SK-N-SH (cell line): ENCODE measurements around the gene LARP4. TPM values are rescaled to one million over a fixed set of nuclear protein-coding genes. Genes with fewer than 3 reads are reported as not detected.

Source experiments
- CTCF ChIA-PET: fragments of 300-600, 350-600 bp; formaldehyde crosslinking; extraction: SDS; loops from one replicate; lab custom pipeline; 2021; lab: Yijun Ruan, JAX
- POLR2A ChIA-PET: fragments of 350-600 bp; sonication (Branson Sonifier 250); formaldehyde crosslinking; extraction: SDS; loops from one replicate; lab custom pipeline; 2020; ENCODE audit warnings: antibody characterized with exemption, inconsistent platforms; lab: Yijun Ruan, JAX
- DNase-seq: peaks from one replicate; pipeline ENCODE4 v3.0.0; 2012
- H2AFZ ChIP-seq: fragments of 200-600 bp; sonication (generic); 2 replicates; pipeline ENCODE4 v1.8.1; 2016; ENCODE audit warnings: antibody characterized with exemption, mild to moderate bottlenecking, low read depth
- H3F3A ChIP-seq: fragments of 200-600 bp; sonication (generic); replicated peaks from 2 replicates; pipeline ENCODE3; 2016; ENCODE audit warnings: antibody characterized with exemption, mild to moderate bottlenecking; ENCODE audit not compliant: insufficient read depth
- H3K27ac ChIP-seq, 2 experiments: fragments of 200-500 bp in 1 of 2; fragments of 200-600 bp in 1 of 2; sonication (Bioruptor generic) in 1 of 2; sonication (generic), shearing (Covaris generic) in 1 of 2; 2 replicates each; pipeline versions ENCODE4 v1.5.1 to v1.6.1; 2014 to 2016; ENCODE audit warnings: low read depth in 2 of 2, inconsistent platforms in 1 of 2, low read length in 1 of 2, mild to moderate bottlenecking in 1 of 2, mixed read lengths in 1 of 2
- H3K27me3 ChIP-seq: fragments of 200-600 bp; sonication (generic), shearing (Covaris generic); 2 replicates; pipeline ENCODE4 v1.6.1; 2016; ENCODE audit warnings: mixed run types; ENCODE audit not compliant: insufficient read depth
- H3K36me3 ChIP-seq, 2 experiments: fragments of 200-500 bp in 1 of 2; fragments of 200-600 bp in 1 of 2; sonication (Bioruptor generic) in 1 of 2; sonication (generic) in 1 of 2; replicated peaks in 1 of 2; 2 replicates each; pipeline versions ENCODE3 to v1.5.1; 2014 to 2016; ENCODE audit warnings: low read length in 1 of 2, mild to moderate bottlenecking in 1 of 2; ENCODE audit not compliant: insufficient read depth in 2 of 2, control insufficient read depth in 1 of 2
- H3K4me1 ChIP-seq, 2 experiments: fragments of 200-500 bp in 1 of 2; fragments of 200-600 bp in 1 of 2; sonication (Bioruptor generic) in 1 of 2; sonication (generic), shearing (Covaris generic) in 1 of 2; 2 replicates each; pipeline versions ENCODE4 v1.5.1 to v1.6.1; 2014 to 2016; ENCODE audit warnings: low read depth in 1 of 2, low read length in 1 of 2, mixed run types in 1 of 2; ENCODE audit not compliant: insufficient read depth in 2 of 2, control insufficient read depth in 1 of 2
- H3K4me2 ChIP-seq: fragments of 200-600 bp; sonication (generic), shearing (Covaris generic); 2 replicates; pipeline ENCODE4 v1.6.1; 2017; ENCODE audit warnings: mixed run types
- H3K4me3 ChIP-seq, 2 experiments: fragments of 200-500 bp in 1 of 2; fragments of 200-600 bp in 1 of 2; sonication (Bioruptor generic) in 1 of 2; sonication (generic), shearing (Covaris generic) in 1 of 2; 2 replicates each; pipeline versions ENCODE4 v1.5.1 to v1.8.1; 2014 to 2016; ENCODE audit warnings: low read depth in 2 of 2, inconsistent platforms in 1 of 2, low read length in 1 of 2, mild to moderate bottlenecking in 1 of 2, mixed read lengths in 1 of 2, moderate library complexity in 1 of 2
- H3K79me2 ChIP-seq: fragments of 200-600 bp; sonication (generic); 2 replicates; pipeline ENCODE4 v1.8.1; 2017; ENCODE audit warnings: mild to moderate bottlenecking; ENCODE audit not compliant: insufficient read depth
- H3K9ac ChIP-seq: fragments of 200-600 bp; sonication (generic); 2 replicates; pipeline ENCODE4 v1.6.1; 2017; ENCODE audit warnings: mixed run types
- H3K9me2 ChIP-seq: fragments of 200-600 bp; sonication (generic); 2 replicates; pipeline ENCODE4 v1.6.1; 2017; ENCODE audit warnings: mixed run types
- H3K9me3 ChIP-seq: fragments of 200-600 bp; sonication (generic); 2 replicates; pipeline ENCODE4 v1.6.1; 2017; ENCODE audit warnings: mixed run types, mild to moderate bottlenecking, moderate library complexity
- H4K20me1 ChIP-seq: fragments of 200-600 bp; sonication (generic); 2 replicates; pipeline ENCODE4 v1.6.1; 2017; ENCODE audit warnings: mild to moderate bottlenecking, mixed run types; ENCODE audit not compliant: insufficient read depth
- CHD2 ChIP-seq: fragments of 150-350 bp; IDR thresholded peaks from 2 replicates; pipeline ENCODE4 v1.6.1; 2018; ENCODE audit warnings: low read length; ENCODE audit not compliant: partially characterized antibody
- ELF1 ChIP-seq: IDR thresholded peaks from 2 replicates; pipeline ENCODE4 v1.4.0; 2012
- EP300 ChIP-seq, 2 experiments: IDR thresholded peaks; 2 replicates each; pipeline versions ENCODE4 v1.4.0 to v1.6.1; 2012; ENCODE audit warnings: borderline replicate concordance in 1 of 2, low read depth in 1 of 2, low read length in 1 of 2
- EZH2phosphoT487 ChIP-seq: fragments of 200-600 bp; sonication (generic); IDR thresholded peaks from 2 replicates; pipeline ENCODE4 v1.6.1; 2017; ENCODE audit warnings: low read depth, mixed run types, mild to moderate bottlenecking, antibody characterized with exemption, moderate library complexity, borderline replicate concordance
- FOXJ3 ChIP-seq: sonication (generic); formaldehyde crosslinking; IDR thresholded peaks from 2 replicates; pipeline ENCODE4 v1.5.1; 2020; ENCODE audit warnings: mild to moderate bottlenecking, missing genetic modification reagents
- GATA2 ChIP-seq: sonication (generic); formaldehyde crosslinking; IDR thresholded peaks from 2 replicates; pipeline ENCODE4 v1.5.0; 2020; ENCODE audit warnings: mild to moderate bottlenecking, missing genetic modification reagents
- JUND ChIP-seq: IDR thresholded peaks from 2 replicates; pipeline ENCODE4 v1.4.0; 2012
- MAX ChIP-seq: IDR thresholded peaks from 2 replicates; pipeline ENCODE4 v1.4.0; 2012; ENCODE audit warnings: low read depth
- MEF2A ChIP-seq: IDR thresholded peaks from 2 replicates; pipeline ENCODE4 v1.4.0; 2012; ENCODE audit warnings: low read depth, borderline replicate concordance
- NRF1 ChIP-seq: IDR thresholded peaks from 2 replicates; pipeline ENCODE4 v1.6.1; 2012; ENCODE audit warnings: low read depth, mild to moderate bottlenecking, low read length
- POLR2AphosphoS5 ChIP-seq: IDR thresholded peaks from 2 replicates; pipeline ENCODE4 v1.6.1; 2012; ENCODE audit warnings: low read depth, low read length
- RCOR1 ChIP-seq: fragments of 150-350 bp; IDR thresholded peaks from 2 replicates; pipeline ENCODE4 v1.6.1; 2017; ENCODE audit warnings: antibody characterized with exemption, low read length
- RXRA ChIP-seq: IDR thresholded peaks from 2 replicates; pipeline ENCODE4 v1.4.0; 2012; ENCODE audit warnings: low read depth, mild to moderate bottlenecking, borderline replicate concordance
- SIN3A ChIP-seq: IDR thresholded peaks from 2 replicates; pipeline ENCODE4 v1.6.1; 2012; ENCODE audit warnings: low read depth, mild to moderate bottlenecking, low read length, moderate library complexity, borderline replicate concordance
- SMC3 ChIP-seq: IDR thresholded peaks from 2 replicates; pipeline ENCODE4 v1.6.1; 2012; ENCODE audit warnings: low read depth, low read length, improper control_type of control experiment
- TEAD4 ChIP-seq: IDR thresholded peaks from 2 replicates; pipeline ENCODE4 v1.4.0; 2012; ENCODE audit warnings: mild to moderate bottlenecking, borderline replicate concordance; ENCODE audit not compliant: insufficient read depth
- ZBTB33 ChIP-seq: IDR thresholded peaks from 2 replicates; pipeline ENCODE4 v1.4.0; 2012; ENCODE audit warnings: low read depth, borderline replicate concordance
- WGBS: methylation state at CpG from one replicate; pipeline ENCODE4 v1.1.6; 2017; ENCODE audit warnings: low lambda C conversion rate; 5-methylcytosine and 5-hydroxymethylcytosine counted together
- polyA plus RNA-seq, 3 experiments: library from polyadenylated mRNA; depleted of rRNA; stranded (reverse); fragments of >200 nt; gene quantifications; 2 replicates each; pipeline ENCODE4 v1.2.3, GENCODE V29; 2012
- TF ChIP-seq, protein P1 (sequence below): fragments of 150-350 bp; IDR thresholded peaks from 2 replicates; pipeline ENCODE4 v1.6.1; 2017; ENCODE audit warnings: antibody characterized with exemption, low read length, low read depth, borderline replicate concordance
- TF ChIP-seq, protein P2 (sequence below): IDR thresholded peaks from 2 replicates; pipeline ENCODE4 v1.4.0; 2012; ENCODE audit warnings: low read depth, borderline replicate concordance

LARP4 gene
- polyA plus RNA-seq, 1 of the 3 experiments (the other 2 are of a cell fraction) = 10.8 TPM

GRCh38 chr12:50523772-50524171, 123.1 kb downstream of the LARP4 start:
- no peak overlapping the region for H2AFZ ChIP-seq
- ChIA-PET CTCF (interaction anchor here (0.6 to 1.7 kb wide), 4 partner anchors 14 to 24 kb away, joined by 3 to 6 read pairs (median 4); partner anchors contain the start of gene DIP2B), POLR2A (no interaction called here)
- H3K27ac ChIP-seq = no peak overlapping the region
- TF ChIP-seq SMC3 = no peak
- TF ChIP-seq POLR2AphosphoS5 = no peak
- no peak for TF ChIP-seq JUND
- TF ChIP-seq EP300 (IDR thresholded peaks at IDR 0.05; ENCODE audit: borderline replicate concordance in 1 of 2, low read depth in 1 of 2, low read length in 1 of 2) = no peak
- TF ChIP-seq ELF1 = no peak
- no peak for TF ChIP-seq SIN3A
- no peak for TF ChIP-seq NRF1
- no peak for TF ChIP-seq FOXJ3
- TF ChIP-seq ZBTB33 = no peak
- TF ChIP-seq, protein P1, sequence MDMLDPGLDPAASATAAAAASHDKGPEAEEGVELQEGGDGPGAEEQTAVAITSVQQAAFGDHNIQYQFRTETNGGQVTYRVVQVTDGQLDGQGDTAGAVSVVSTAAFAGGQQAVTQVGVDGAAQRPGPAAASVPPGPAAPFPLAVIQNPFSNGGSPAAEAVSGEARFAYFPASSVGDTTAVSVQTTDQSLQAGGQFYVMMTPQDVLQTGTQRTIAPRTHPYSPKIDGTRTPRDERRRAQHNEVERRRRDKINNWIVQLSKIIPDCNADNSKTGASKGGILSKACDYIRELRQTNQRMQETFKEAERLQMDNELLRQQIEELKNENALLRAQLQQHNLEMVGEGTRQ = no peak
- TF ChIP-seq, protein P2, sequence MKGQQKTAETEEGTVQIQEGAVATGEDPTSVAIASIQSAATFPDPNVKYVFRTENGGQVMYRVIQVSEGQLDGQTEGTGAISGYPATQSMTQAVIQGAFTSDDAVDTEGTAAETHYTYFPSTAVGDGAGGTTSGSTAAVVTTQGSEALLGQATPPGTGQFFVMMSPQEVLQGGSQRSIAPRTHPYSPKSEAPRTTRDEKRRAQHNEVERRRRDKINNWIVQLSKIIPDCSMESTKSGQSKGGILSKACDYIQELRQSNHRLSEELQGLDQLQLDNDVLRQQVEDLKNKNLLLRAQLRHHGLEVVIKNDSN = no peak
- no peak for TF ChIP-seq MEF2A
- TF ChIP-seq RXRA = no peak
- no peak overlapping the region for H3K9ac ChIP-seq
- no peak for DNase-seq
- H3K4me3 ChIP-seq = no peak overlapping the region
- peaks cover 11% of the 10 kb centered on the region for H3F3A ChIP-seq
- no peaks in the 10 kb centered on the region for H3K36me3 ChIP-seq
- no peaks in the 10 kb centered on the region for H3K27me3 ChIP-seq
- no peaks in the 10 kb centered on the region for H4K20me1 ChIP-seq
- H3K4me2 ChIP-seq = no peak overlapping the region
- H3K9me3 ChIP-seq = no peaks in the 10 kb centered on the region
- 89% methylated on average over 1 of the region's 1 CpG for WGBS
- no peaks in the 10 kb centered on the region for H3K9me2 ChIP-seq
- peaks cover 0 to 10% of the 10 kb centered on the region in 2 experiments; a peak in 2 of 4 replicates for H3K4me1 ChIP-seq
- peaks cover 85% of the 10 kb centered on the region for H3K79me2 ChIP-seq

GRCh38 chr12:50524621-50525020, 123.9 kb downstream of the LARP4 start:
- peaks cover 5% of the 10 kb centered on the region for H3F3A ChIP-seq
- H3K4me1 ChIP-seq = peaks cover 0 to 10% of the 10 kb centered on the region in 2 experiments; a peak in 2 of 4 replicates
- ChIA-PET POLR2A (no interaction called here), CTCF (interaction anchor here (1.6 to 1.7 kb wide), 2 partner anchors 15 to 20 kb away, joined by 4 to 6 read pairs; partner anchors contain the start of gene DIP2B)
- H3K79me2 ChIP-seq = peaks cover 85% of the 10 kb centered on the region
- 85% methylated on average over 2 of the region's 2 CpGs for WGBS
- no peak overlapping the region for H3K4me2 ChIP-seq
- H3K4me3 ChIP-seq = no peak overlapping the region
- no peaks in the 10 kb centered on the region for H3K36me3 ChIP-seq
- H3K9me3 ChIP-seq = no peaks in the 10 kb centered on the region
- H3K9me2 ChIP-seq = no peaks in the 10 kb centered on the region
- H3K27ac ChIP-seq = no peak overlapping the region
- no peak for TF ChIP-seq MAX
- TF ChIP-seq POLR2AphosphoS5 = no peak
- no peak for TF ChIP-seq EZH2phosphoT487
- TF ChIP-seq, protein P2 = no peak
- TF ChIP-seq GATA2 (CRISPR knock-in tag) = no peak
- no peak for TF ChIP-seq CHD2
- no peak for TF ChIP-seq TEAD4
- no peak for TF ChIP-seq RXRA
- TF ChIP-seq FOXJ3 = no peak
- TF ChIP-seq ELF1 = no peak
- TF ChIP-seq SIN3A = no peak
- TF ChIP-seq RCOR1 = no peak
- no peak for DNase-seq
- H3K9ac ChIP-seq = no peak overlapping the region
- H2AFZ ChIP-seq = no peak overlapping the region
- H3K27me3 ChIP-seq = no peaks in the 10 kb centered on the region
- no peaks in the 10 kb centered on the region for H4K20me1 ChIP-seq
